Measurements from ENCODE around the gene ACTN1.

Gene ACTN1

DNA sequence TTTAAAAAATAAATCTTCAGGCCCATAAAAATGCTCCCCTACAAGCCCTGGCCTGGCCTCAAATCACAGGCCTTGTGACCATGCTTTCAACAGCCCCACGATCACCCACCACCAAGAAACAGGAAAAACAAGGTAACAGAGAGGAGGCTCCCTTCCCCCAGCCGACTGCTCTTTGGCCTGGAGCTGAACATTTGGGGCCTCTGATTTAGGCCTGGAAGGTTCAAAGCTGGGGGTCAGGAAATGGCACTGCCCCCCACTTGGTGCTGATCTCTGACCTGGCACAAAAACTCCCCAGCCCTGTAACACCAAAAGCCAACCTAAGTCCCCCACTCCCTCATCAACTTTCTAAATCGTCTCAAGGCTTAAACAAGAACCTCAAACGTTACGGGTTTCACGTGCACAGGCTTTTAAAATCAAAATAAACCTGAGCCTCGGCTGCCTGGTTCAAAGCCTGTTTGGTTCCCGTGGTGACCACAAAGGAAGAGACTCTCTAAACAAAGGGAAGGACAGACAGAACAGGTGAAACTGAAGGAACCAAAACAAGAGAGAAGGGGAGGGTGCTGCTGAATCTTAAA, 9.0 kb downstream of the ACTN1 start:
- no peak overlapping the region for H3K4me3 ChIP-seq (ENCODE audit: low read length)
- DNase-seq (ENCODE audit: low read depth): no peak
- TF ChIP-seq, protein P1, sequence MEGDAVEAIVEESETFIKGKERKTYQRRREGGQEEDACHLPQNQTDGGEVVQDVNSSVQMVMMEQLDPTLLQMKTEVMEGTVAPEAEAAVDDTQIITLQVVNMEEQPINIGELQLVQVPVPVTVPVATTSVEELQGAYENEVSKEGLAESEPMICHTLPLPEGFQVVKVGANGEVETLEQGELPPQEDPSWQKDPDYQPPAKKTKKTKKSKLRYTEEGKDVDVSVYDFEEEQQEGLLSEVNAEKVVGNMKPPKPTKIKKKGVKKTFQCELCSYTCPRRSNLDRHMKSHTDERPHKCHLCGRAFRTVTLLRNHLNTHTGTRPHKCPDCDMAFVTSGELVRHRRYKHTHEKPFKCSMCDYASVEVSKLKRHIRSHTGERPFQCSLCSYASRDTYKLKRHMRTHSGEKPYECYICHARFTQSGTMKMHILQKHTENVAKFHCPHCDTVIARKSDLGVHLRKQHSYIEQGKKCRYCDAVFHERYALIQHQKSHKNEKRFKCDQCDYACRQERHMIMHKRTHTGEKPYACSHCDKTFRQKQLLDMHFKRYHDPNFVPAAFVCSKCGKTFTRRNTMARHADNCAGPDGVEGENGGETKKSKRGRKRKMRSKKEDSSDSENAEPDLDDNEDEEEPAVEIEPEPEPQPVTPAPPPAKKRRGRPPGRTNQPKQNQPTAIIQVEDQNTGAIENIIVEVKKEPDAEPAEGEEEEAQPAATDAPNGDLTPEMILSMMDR (conservative IDR thresholded peaks at IDR 0.05; ENCODE audit: low read depth, low read length): no peak

DNA sequence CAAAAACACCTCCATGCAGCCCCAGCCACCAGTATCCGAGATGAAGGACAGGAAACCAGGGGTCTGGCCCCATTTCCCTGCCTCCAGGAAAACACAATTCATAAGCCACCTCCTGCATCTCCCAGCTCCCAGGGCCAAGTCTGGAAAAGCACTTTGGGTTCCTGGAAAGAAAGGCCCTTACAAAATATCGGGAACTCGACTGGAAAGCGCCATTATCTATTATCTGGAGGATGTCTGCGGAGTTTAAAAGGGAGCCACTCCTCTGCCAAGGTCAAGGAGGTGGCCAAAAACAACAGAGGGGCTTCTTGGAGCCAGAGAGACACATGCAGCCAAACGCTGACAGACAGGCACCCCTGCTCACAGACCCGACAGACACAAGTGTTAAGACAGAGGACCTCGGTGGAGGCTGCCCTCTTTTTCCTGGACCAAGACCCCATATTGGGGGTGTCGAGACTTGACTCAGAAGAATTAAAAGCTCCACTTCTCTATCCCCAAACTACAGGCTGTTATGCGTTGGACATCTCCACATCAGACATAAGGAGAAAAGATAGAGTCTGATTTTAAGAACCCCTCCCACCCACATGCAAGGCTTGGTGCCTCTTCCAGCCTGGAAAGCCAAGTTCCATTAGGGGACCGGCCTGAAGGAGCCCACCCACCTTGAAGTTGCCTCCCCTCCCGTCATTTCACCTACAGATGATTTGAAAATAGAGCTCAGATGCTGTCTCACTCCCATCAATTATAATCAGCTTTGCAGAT, 9.6 kb downstream of the ACTN1 start:
- TF ChIP-seq, protein P1 (conservative IDR thresholded peaks at IDR 0.05; ENCODE audit: low read depth, low read length): no peak
- no peak for DNase-seq (ENCODE audit: low read depth)
- H3K4me3 ChIP-seq (ENCODE audit: low read length): no peak overlapping the region

DNA sequence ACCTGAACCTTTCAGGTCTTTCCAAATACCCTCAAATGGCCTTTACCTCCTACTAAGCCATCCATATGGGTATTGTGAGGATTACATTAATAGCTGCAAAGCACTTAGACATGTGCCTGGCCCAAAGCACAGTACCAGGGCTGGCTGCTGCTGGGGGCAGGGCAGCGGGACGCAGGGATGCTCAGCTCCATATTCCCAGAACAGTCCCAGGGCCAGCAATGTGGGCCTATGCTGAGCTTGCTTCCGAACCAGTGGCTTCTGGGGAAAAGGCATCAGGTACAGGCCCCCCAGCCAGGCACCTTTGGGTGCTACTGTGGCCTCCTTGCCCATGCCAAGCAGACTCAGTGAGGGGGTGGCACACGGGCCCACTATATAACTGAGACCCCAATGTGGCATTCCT, 10.4 kb downstream of the ACTN1 start:
- no peak for DNase-seq (ENCODE audit: low read depth)
- TF ChIP-seq, protein P1 (conservative IDR thresholded peaks at IDR 0.05; ENCODE audit: low read depth, low read length): no peak
- no peak overlapping the region for H3K4me3 ChIP-seq (ENCODE audit: low read length)

DNA sequence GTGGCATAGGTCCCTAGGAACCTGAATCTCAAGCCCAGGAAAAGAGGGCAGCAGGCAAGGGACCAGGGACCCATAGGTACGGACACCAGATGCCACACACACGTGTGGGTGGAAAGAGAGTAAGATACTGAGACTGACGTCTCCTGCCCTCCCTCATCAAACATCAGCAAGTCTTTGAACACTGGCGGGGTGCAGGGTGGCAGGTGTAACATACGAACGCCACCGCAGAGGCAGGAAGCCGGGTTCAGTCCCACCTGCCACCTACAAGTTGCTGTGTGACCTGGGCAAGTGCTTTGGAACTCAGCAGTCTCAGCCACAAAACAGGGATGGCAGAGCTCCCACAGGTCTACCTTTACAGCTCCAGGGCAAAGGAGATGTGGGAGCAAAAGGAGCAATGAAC, 11.1 kb downstream of the ACTN1 start:
- no peak overlapping the region for H3K4me3 ChIP-seq (ENCODE audit: low read length)
- no peak for DNase-seq (ENCODE audit: low read depth)
- TF ChIP-seq, protein P1 (conservative IDR thresholded peaks at IDR 0.05; ENCODE audit: low read depth, low read length): no peak

DNA sequence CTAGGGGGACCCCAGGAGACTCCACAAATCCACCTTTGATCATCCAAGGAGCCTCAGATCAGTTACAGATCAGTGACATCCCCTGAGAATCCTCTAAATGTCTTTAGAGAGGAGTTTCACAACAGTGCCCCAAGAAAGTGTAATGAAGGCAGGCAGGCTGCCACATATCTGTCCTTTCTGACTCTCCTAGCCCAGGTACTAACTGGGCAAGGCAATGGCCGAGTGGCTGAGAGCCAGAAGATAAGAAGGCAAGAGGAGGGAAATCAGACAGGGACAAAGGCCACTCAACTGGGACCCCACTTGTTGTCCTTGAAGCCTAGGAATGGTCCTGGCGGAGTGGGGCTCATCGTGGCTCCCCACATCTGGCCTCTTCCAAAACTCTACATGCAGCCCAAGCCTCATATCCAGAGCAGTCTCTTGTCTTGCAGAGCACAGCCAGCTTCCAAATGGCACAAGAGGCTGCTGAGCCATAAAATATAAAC, 11.6 kb downstream of the ACTN1 start:
- H3K4me3 ChIP-seq (ENCODE audit: low read length): no peak overlapping the region
- no peak for DNase-seq (ENCODE audit: low read depth)
- TF ChIP-seq, protein P1 (conservative IDR thresholded peaks at IDR 0.05; ENCODE audit: low read depth, low read length): no peak

DNA sequence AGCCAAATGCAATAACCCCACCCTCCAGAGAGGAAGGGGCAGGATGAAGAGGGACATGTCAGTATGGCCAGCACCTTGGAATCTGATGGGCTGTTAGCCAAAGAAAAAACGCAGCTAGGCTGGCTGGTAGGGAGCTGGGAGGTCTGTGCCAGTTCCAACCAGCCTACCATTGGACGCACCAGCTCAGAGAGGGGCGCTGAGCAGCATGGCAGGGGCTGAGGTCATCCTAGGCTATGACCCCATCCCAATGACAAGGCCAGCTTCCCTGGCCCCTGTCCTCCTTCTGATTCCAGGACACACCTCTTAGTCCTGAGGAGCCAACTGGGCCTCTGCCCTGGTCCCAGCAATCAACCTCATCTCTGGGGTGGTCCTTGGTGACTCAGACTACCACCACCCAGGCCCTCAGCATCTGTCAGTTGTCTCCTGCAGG, 12.2 kb downstream of the ACTN1 start:
- H3K4me3 ChIP-seq (ENCODE audit: low read length): no peak overlapping the region
- DNase-seq (ENCODE audit: low read depth): no peak
- TF ChIP-seq, protein P1 (conservative IDR thresholded peaks at IDR 0.05; ENCODE audit: low read depth, low read length): no peak
